ENCODE data around the gene SPCS2. TPM values are rescaled to one million over a fixed set of nuclear protein-coding genes. Genes with fewer than 3 reads are reported as not detected.
A peak's percentile ranks its signal among the peaks of the same experiment; 100 is the strongest.
"Not testable (repeated sequence)": the region's sequence is repeated elsewhere in the genome, so short reads cannot be mapped to it uniquely, and the experiment has no call there.

Gene SPCS2
- total RNA-seq, 1 donor from 2014 or later, result 120 TPM

DNA sequence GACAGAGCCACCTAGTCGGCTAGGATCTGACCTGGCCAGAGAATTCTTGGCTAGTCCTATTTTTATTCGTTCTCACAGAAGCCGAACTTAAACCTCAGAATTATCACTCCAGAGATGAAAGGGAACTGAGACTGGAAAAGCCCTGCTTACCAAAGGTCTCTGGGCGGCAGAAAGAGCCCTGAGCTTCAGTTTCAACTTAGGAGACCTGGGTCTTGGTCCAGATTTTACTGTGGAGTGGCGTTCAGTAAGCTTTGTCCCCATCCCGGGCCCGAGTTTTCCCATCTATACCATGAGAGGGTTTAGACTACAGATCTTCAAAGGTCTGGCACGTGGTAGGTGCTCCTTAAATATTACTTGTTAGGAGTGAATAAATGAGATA is 40.2 kb downstream of the SPCS2 start:
- no peak for TF ChIP-seq EZH2 (IDR thresholded peaks at IDR 0.05; ENCODE audit: insufficient read depth, low read length)
- TF ChIP-seq CTCF (IDR thresholded peaks at IDR 0.05; ENCODE audit: insufficient read depth, low read depth, low read length), result no peak
- no peaks in the 10 kb centered on the region for H3K9me3 Mint-ChIP-seq (ENCODE audit: unreplicated experiment)
- Histone ChIP-seq H3K9me3 (ENCODE audit: insufficient read depth, low read depth, low read length) (no peaks in the 10 kb centered on the region), H3K9ac (ENCODE audit: low read length) (peak overlapping the region; percentile 88), H4K20me1 (ENCODE audit: insufficient read depth, low read length) (peaks cover 6% of the 10 kb centered on the region), H3K36me3 (ENCODE audit: insufficient read depth, low read length) (no peaks in the 10 kb centered on the region), H3K27me3 (ENCODE audit: insufficient read depth, low read length) (no peaks in the 10 kb centered on the region), H3K79me2 (ENCODE audit: insufficient read depth, low read length) (no peaks in the 10 kb centered on the region), H3K4me3 (ENCODE audit: insufficient read depth, low read depth, low read length) (peak overlapping the region; percentile 71), H3K4me1 (ENCODE audit: insufficient read depth, low read length) (no peaks in the 10 kb centered on the region), H3K27ac (ENCODE audit: low read depth, low read length) (peak overlapping the region; percentile 61), H3K4me2 (ENCODE audit: low read length) (peak overlapping the region; percentile 89), H2AFZ (ENCODE audit: low read depth, low read length) (peak overlapping the region; percentile 73)
- FAIRE-seq (no peak), DNase-seq (ENCODE audit: low read depth) (no peak)
- H3K4me3 Mint-ChIP-seq (ENCODE audit: unreplicated experiment), result peak overlapping the region; percentile 95
- no peaks in the 10 kb centered on the region for H3K36me3 Mint-ChIP-seq (ENCODE audit: low read depth, unreplicated experiment)
- H3K4me1 Mint-ChIP-seq (ENCODE audit: low read depth, unreplicated experiment), result peaks cover 3% of the 10 kb centered on the region
- peak overlapping the region; percentile 82 for H3K27ac Mint-ChIP-seq (ENCODE audit: unreplicated experiment)
- H3K27me3 Mint-ChIP-seq (ENCODE audit: low read depth, unreplicated experiment), result no peaks in the 10 kb centered on the region

DNA sequence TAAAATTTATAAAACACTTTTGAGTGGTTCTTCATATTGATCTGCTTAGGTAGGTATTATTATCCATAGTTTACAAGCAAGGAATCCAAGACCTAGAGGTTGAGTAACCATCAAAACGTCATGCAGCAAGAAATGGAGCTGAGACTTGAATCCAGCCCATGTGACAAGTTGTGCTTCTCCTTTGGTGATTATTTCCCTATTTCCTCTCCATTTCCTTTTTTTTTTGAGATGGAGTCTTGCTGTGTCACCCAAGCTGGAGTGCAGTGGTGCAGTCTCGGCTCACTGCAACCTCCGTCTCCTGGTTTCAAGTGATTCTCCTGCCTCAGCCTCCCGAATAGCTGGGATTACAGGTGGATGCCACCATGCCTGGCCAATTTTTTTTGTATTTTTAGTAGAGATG is 41.1 kb downstream of the SPCS2 start:
- H3K9me3 ChIP-seq (ENCODE audit: insufficient read depth, low read depth, low read length); H3K9me3 Mint-ChIP-seq (ENCODE audit: unreplicated experiment); FAIRE-seq; H3K36me3 ChIP-seq (ENCODE audit: insufficient read depth, low read length); H3K4me3 ChIP-seq (ENCODE audit: insufficient read depth, low read depth, low read length); H3K36me3 Mint-ChIP-seq (ENCODE audit: low read depth, unreplicated experiment); H3K4me2 ChIP-seq (ENCODE audit: low read length); DNase-seq (ENCODE audit: low read depth); H3K9ac ChIP-seq (ENCODE audit: low read length); H3K4me1 ChIP-seq (ENCODE audit: insufficient read depth, low read length); H3K27ac Mint-ChIP-seq (ENCODE audit: unreplicated experiment); H3K27me3 ChIP-seq (ENCODE audit: insufficient read depth, low read length); H3K27ac ChIP-seq (ENCODE audit: low read depth, low read length); H3K27me3 Mint-ChIP-seq (ENCODE audit: low read depth, unreplicated experiment); H4K20me1 ChIP-seq (ENCODE audit: insufficient read depth, low read length); H2AFZ ChIP-seq (ENCODE audit: low read depth, low read length); H3K4me1 Mint-ChIP-seq (ENCODE audit: low read depth, unreplicated experiment); H3K79me2 ChIP-seq (ENCODE audit: insufficient read depth, low read length): not testable (repeated sequence)
- peak overlapping the region; percentile 40 for H3K4me3 Mint-ChIP-seq (ENCODE audit: unreplicated experiment)

- H3K36me3 Mint-ChIP-seq (ENCODE audit: low read depth, unreplicated experiment), result no peaks in the 10 kb centered on the region
- FAIRE-seq, result no peak
- Histone ChIP-seq H4K20me1 (ENCODE audit: insufficient read depth, low read length) (peaks cover 6% of the 10 kb centered on the region), H3K4me3 (ENCODE audit: insufficient read depth, low read depth, low read length) (no peak overlapping the region), H3K9ac (ENCODE audit: low read length) (no peak overlapping the region), H3K36me3 (ENCODE audit: insufficient read depth, low read length) (peaks cover 5% of the 10 kb centered on the region), H2AFZ (ENCODE audit: low read depth, low read length) (no peak overlapping the region), H3K9me3 (ENCODE audit: insufficient read depth, low read depth, low read length) (no peaks in the 10 kb centered on the region), H3K4me2 (ENCODE audit: low read length) (no peak overlapping the region), H3K79me2 (ENCODE audit: insufficient read depth, low read length) (no peaks in the 10 kb centered on the region), H3K27me3 (ENCODE audit: insufficient read depth, low read length) (no peaks in the 10 kb centered on the region), H3K4me1 (ENCODE audit: insufficient read depth, low read length) (no peaks in the 10 kb centered on the region), H3K27ac (ENCODE audit: low read depth, low read length) (no peak overlapping the region)
- DNase-seq (ENCODE audit: low read depth), result no peak
- peaks cover 3% of the 10 kb centered on the region for H3K4me1 Mint-ChIP-seq (ENCODE audit: low read depth, unreplicated experiment)
- TF ChIP-seq EZH2 (IDR thresholded peaks at IDR 0.05; ENCODE audit: insufficient read depth, low read length), result no peak
- no peak for TF ChIP-seq CTCF (IDR thresholded peaks at IDR 0.05; ENCODE audit: insufficient read depth, low read depth, low read length)
- no peak overlapping the region for H3K4me3 Mint-ChIP-seq (ENCODE audit: unreplicated experiment)
- H3K27me3 Mint-ChIP-seq (ENCODE audit: low read depth, unreplicated experiment), result no peaks in the 10 kb centered on the region
- no peaks in the 10 kb centered on the region for H3K9me3 Mint-ChIP-seq (ENCODE audit: unreplicated experiment)
- no peak overlapping the region for H3K27ac Mint-ChIP-seq (ENCODE audit: unreplicated experiment)
Measured at GRCh38 chr11:74990941-74991340, 41.9 kb downstream of the SPCS2 start.
